Activated T-helper 17 cell treated with anti-CD3 and anti-CD28 coated beads, Interleukin-2, amount 50 U/mL, for 72 hours (primary cell): ENCODE data around the gene GJD3. TPM values are rescaled to one million over a fixed set of nuclear protein-coding genes. Genes with fewer than 3 reads are reported as not detected.

Experiments used
- ATAC-seq: fragments of 150-1000 bp; cut with Tn5 transposase; replicated peaks from 2 replicates; pipeline ENCODE4 v1.10.0; 2021; ENCODE audit warnings: mild to moderate bottlenecking, moderate library complexity
- H3K27ac Mint-ChIP-seq: one replicate; pipeline ENCODE4 v1.8.0; 2022; ENCODE audit warnings: mixed read lengths
- H3K27me3 Mint-ChIP-seq: one replicate; pipeline ENCODE4 v1.8.0; 2022; ENCODE audit warnings: mixed read lengths
- H3K36me3 Mint-ChIP-seq: one replicate; pipeline ENCODE4 v1.8.0; 2022; ENCODE audit warnings: low read depth, mild to moderate bottlenecking, mixed read lengths
- H3K4me1 Mint-ChIP-seq: one replicate; pipeline ENCODE4 v1.8.0; 2022; ENCODE audit warnings: mixed read lengths
- H3K4me3 Mint-ChIP-seq: one replicate; pipeline ENCODE4 v1.8.0; 2022; ENCODE audit warnings: mild to moderate bottlenecking, mixed read lengths
- H3K9me3 Mint-ChIP-seq: one replicate; pipeline ENCODE4 v1.8.0; 2022; ENCODE audit warnings: mixed read lengths
- total RNA-seq, 2 donors: library from RNA; stranded (reverse); gene quantifications; one replicate each; pipeline ENCODE4 v1.2.3, GENCODE V29; 2022

The GJD3 gene
- total RNA-seq, 2 donors from 2014 or later, result not detected

- peaks cover 68% of the 10 kb centered on the region for H3K36me3 Mint-ChIP-seq
- no peak for ATAC-seq
- H3K27ac Mint-ChIP-seq, result no peak overlapping the region
- H3K9me3 Mint-ChIP-seq, result no peaks in the 10 kb centered on the region
- peaks cover 14% of the 10 kb centered on the region for H3K4me1 Mint-ChIP-seq
- no peaks in the 10 kb centered on the region for H3K27me3 Mint-ChIP-seq
- H3K4me3 Mint-ChIP-seq, result no peak overlapping the region
Measured at GRCh38 chr17:40351359-40352236, 12.9 kb downstream of the GJD3 start.

- no peak for ATAC-seq
- no peak overlapping the region for H3K27ac Mint-ChIP-seq
- no peaks in the 10 kb centered on the region for H3K27me3 Mint-ChIP-seq
- H3K36me3 Mint-ChIP-seq, result peaks cover 68% of the 10 kb centered on the region
- no peak overlapping the region for H3K4me3 Mint-ChIP-seq
- peaks cover 20% of the 10 kb centered on the region for H3K4me1 Mint-ChIP-seq
- no peaks in the 10 kb centered on the region for H3K9me3 Mint-ChIP-seq
Measured at GRCh38 chr17:40350689-40351358, 13.7 kb downstream of the GJD3 start.

- H3K4me3 Mint-ChIP-seq, result no peak overlapping the region
- H3K9me3 Mint-ChIP-seq, result no peaks in the 10 kb centered on the region
- H3K4me1 Mint-ChIP-seq, result peaks cover 20% of the 10 kb centered on the region
- H3K27ac Mint-ChIP-seq, result peak overlapping the region; percentile 74
- H3K27me3 Mint-ChIP-seq, result no peaks in the 10 kb centered on the region
- H3K36me3 Mint-ChIP-seq, result peaks cover 62% of the 10 kb centered on the region
- ATAC-seq, result no peak
Measured at GRCh38 chr17:40349895-40350688, 14.4 kb downstream of the GJD3 start.

GRCh38 chr17:40349477-40349894, 15.1 kb downstream of the GJD3 start:
- Mint-ChIP-seq H3K9me3 (no peaks in the 10 kb centered on the region), H3K36me3 (peaks cover 62% of the 10 kb centered on the region), H3K27me3 (no peaks in the 10 kb centered on the region), H3K27ac (peak overlapping the region; percentile 74), H3K4me1 (peaks cover 25% of the 10 kb centered on the region), H3K4me3 (peak overlapping the region; percentile 15)
- no peak for ATAC-seq

- H3K27ac Mint-ChIP-seq, result peak overlapping the region; percentile 74
- peak overlapping the region; percentile 15 for H3K4me3 Mint-ChIP-seq
- no peaks in the 10 kb centered on the region for H3K9me3 Mint-ChIP-seq
- H3K4me1 Mint-ChIP-seq, result peaks cover 29% of the 10 kb centered on the region
- ATAC-seq, result no peak
- H3K27me3 Mint-ChIP-seq, result no peaks in the 10 kb centered on the region
- peaks cover 57% of the 10 kb centered on the region for H3K36me3 Mint-ChIP-seq
Measured at GRCh38 chr17:40348562-40349476, 15.7 kb downstream of the GJD3 start.

GRCh38 chr17:40348136-40348504, 16.4 kb downstream of the GJD3 start:
- H3K4me1 Mint-ChIP-seq, result peaks cover 30% of the 10 kb centered on the region
- no peaks in the 10 kb centered on the region for H3K27me3 Mint-ChIP-seq
- no peaks in the 10 kb centered on the region for H3K9me3 Mint-ChIP-seq
- peaks cover 57% of the 10 kb centered on the region for H3K36me3 Mint-ChIP-seq
- no peak for ATAC-seq
- H3K4me3 Mint-ChIP-seq, result no peak overlapping the region
- H3K27ac Mint-ChIP-seq, result no peak overlapping the region

- peak overlapping the region; percentile 81 for H3K4me3 Mint-ChIP-seq
- no peaks in the 10 kb centered on the region for H3K27me3 Mint-ChIP-seq
- no peak for ATAC-seq
- peaks cover 33% of the 10 kb centered on the region for H3K4me1 Mint-ChIP-seq
- H3K9me3 Mint-ChIP-seq, result no peaks in the 10 kb centered on the region
- peaks cover 57% of the 10 kb centered on the region for H3K36me3 Mint-ChIP-seq
- peak overlapping the region; percentile 84 for H3K27ac Mint-ChIP-seq
Measured at GRCh38 chr17:40347319-40348135, 17.0 kb downstream of the GJD3 start.

GRCh38 chr17:40346765-40347158, 17.8 kb downstream of the GJD3 start:
- Mint-ChIP-seq H3K27me3 (no peaks in the 10 kb centered on the region), H3K36me3 (peaks cover 52% of the 10 kb centered on the region), H3K27ac (peak overlapping the region; percentile 84), H3K4me3 (peak overlapping the region; percentile 81), H3K4me1 (peaks cover 29% of the 10 kb centered on the region), H3K9me3 (no peaks in the 10 kb centered on the region)
- ATAC-seq, result peak; percentile 30

- Mint-ChIP-seq H3K4me1 (peaks cover 30% of the 10 kb centered on the region), H3K4me3 (peak overlapping the region; percentile 81), H3K9me3 (no peaks in the 10 kb centered on the region), H3K27ac (peak overlapping the region; percentile 84), H3K27me3 (no peaks in the 10 kb centered on the region), H3K36me3 (peaks cover 50% of the 10 kb centered on the region)
- no peak for ATAC-seq
Measured at GRCh38 chr17:40345994-40346764, 18.4 kb downstream of the GJD3 start.

GRCh38 chr17:40345161-40345993, 19.2 kb downstream of the GJD3 start:
- H3K9me3 Mint-ChIP-seq, result no peaks in the 10 kb centered on the region
- ATAC-seq, result peak; percentile 13
- peak overlapping the region; percentile 92 for H3K27ac Mint-ChIP-seq
- H3K27me3 Mint-ChIP-seq, result no peaks in the 10 kb centered on the region
- H3K4me1 Mint-ChIP-seq, result peaks cover 33% of the 10 kb centered on the region
- H3K36me3 Mint-ChIP-seq, result peaks cover 55% of the 10 kb centered on the region
- peak overlapping the region; percentile 81 for H3K4me3 Mint-ChIP-seq

- Mint-ChIP-seq H3K27me3 (no peaks in the 10 kb centered on the region), H3K36me3 (peaks cover 55% of the 10 kb centered on the region), H3K9me3 (no peaks in the 10 kb centered on the region), H3K27ac (peak overlapping the region; percentile 92), H3K4me3 (peak overlapping the region; percentile 81), H3K4me1 (peaks cover 35% of the 10 kb centered on the region)
- no peak for ATAC-seq
Measured at GRCh38 chr17:40344421-40345160, 19.9 kb downstream of the GJD3 start.
